ENCODE results near the gene FADS3. TPM values are rescaled to one million over a fixed set of nuclear protein-coding genes. Genes with fewer than 3 reads are reported as not detected.

The FADS3 gene
- total and polyA plus RNA-seq, 2 of the 13 experiments (the other 11 are each of a cell fraction or from before 2014, with no cell fraction given): 13.4 to 23.2 TPM

- no peak for TF ChIP-seq HBP1 (CRISPR knock-in tag; IDR thresholded peaks at IDR 0.05; ENCODE audit: low read depth)
- no peak for TF ChIP-seq ZNF256 (CRISPR knock-in tag; conservative IDR thresholded peaks at IDR 0.05)
- no peak for TF ChIP-seq ZBTB25 (CRISPR knock-in tag; IDR thresholded peaks at IDR 0.05)
- no peak for TF ChIP-seq PPARG (CRISPR knock-in tag; conservative IDR thresholded peaks at IDR 0.05)
- no peak for TF ChIP-seq MAX (IDR thresholded peaks at IDR 0.05)
- no peak for TF ChIP-seq ZNF549 (CRISPR knock-in tag; IDR thresholded peaks at IDR 0.05)
- no peak for TF ChIP-seq ZNF646 (CRISPR knock-in tag; IDR thresholded peaks at IDR 0.05)
- TF ChIP-seq ZFP90 (CRISPR knock-in tag; IDR thresholded peaks at IDR 0.05; ENCODE audit: borderline replicate concordance): no peak
- no peak for TF ChIP-seq GTF3A (CRISPR knock-in tag; conservative IDR thresholded peaks at IDR 0.05)
- TF ChIP-seq EED (CRISPR knock-in tag; IDR thresholded peaks at IDR 0.05): peak; percentile 44; the same call in 1 of the 2 replicates
- TF ChIP-seq MED8 (CRISPR knock-in tag; IDR thresholded peaks at IDR 0.05; ENCODE audit: insufficient replicate concordance): no peak
- TF ChIP-seq ELF3 (CRISPR knock-in tag; IDR thresholded peaks at IDR 0.05): 0 out of 2 replicates have a peak, but pooled peaks have one; percentile 6
- TF ChIP-seq ZNF326 (CRISPR knock-in tag; IDR thresholded peaks at IDR 0.05; ENCODE audit: borderline replicate concordance): no peak
- TF ChIP-seq TFDP1 (CRISPR knock-in tag; IDR thresholded peaks at IDR 0.05; ENCODE audit: borderline replicate concordance): peak; percentile 43; the same call in 1 of the 2 replicates
- TF ChIP-seq TEAD3 (CRISPR knock-in tag; optimal IDR thresholded peaks at IDR 0.05; ENCODE audit: borderline replicate concordance): no peak
- TF ChIP-seq, protein P1, sequence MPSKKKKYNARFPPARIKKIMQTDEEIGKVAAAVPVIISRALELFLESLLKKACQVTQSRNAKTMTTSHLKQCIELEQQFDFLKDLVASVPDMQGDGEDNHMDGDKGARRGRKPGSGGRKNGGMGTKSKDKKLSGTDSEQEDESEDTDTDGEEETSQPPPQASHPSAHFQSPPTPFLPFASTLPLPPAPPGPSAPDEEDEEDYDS (CRISPR knock-in tag; IDR thresholded peaks at IDR 0.05): no peak
- no peak for TF ChIP-seq ZIK1 (CRISPR knock-in tag; IDR thresholded peaks at IDR 0.05; ENCODE audit: borderline replicate concordance, low read depth)
- TF ChIP-seq NCOA1 (CRISPR knock-in tag; IDR thresholded peaks at IDR 0.05): no peak
- no peak for TF ChIP-seq SP4 (CRISPR knock-in tag; IDR thresholded peaks at IDR 0.05)
- TF ChIP-seq PLRG1 (conservative IDR thresholded peaks at IDR 0.05): no peak
Measured at GRCh38 chr11:61828629-61829407, 62.5 kb downstream of the FADS3 start (continued).
